Suprapubic skin (tissue), 4 donors: Measurements from ENCODE around the gene COMMD1. TPM values are rescaled to one million over a fixed set of nuclear protein-coding genes. Genes with fewer than 3 reads are reported as not detected.
"Not testable (repeated sequence)": the region's sequence is repeated elsewhere in the genome, so short reads cannot be mapped to it uniquely, and the experiment has no call there.

Experiments used
- DNase-seq, 2 donors: peaks; one replicate each; pipeline ENCODE4 v3.0.0-alpha.2; 2019; ENCODE audit warnings: low spot score in 2 of 2
- H3K27ac ChIP-seq: fragments of 200-600 bp; sonication (generic); one replicate; pipeline ENCODE4 v1.5.1; 2019
- H3K27me3 ChIP-seq: fragments of 200-600 bp; sonication (generic); one replicate; pipeline ENCODE4 v1.5.1; 2019
- H3K36me3 ChIP-seq: fragments of 200-600 bp; sonication (generic); one replicate; pipeline ENCODE4 v1.5.1; 2019
- H3K4me1 ChIP-seq: fragments of 200-600 bp; sonication (generic); one replicate; pipeline ENCODE4 v1.5.1; 2019
- H3K4me3 ChIP-seq: fragments of 200-600 bp; sonication (generic); one replicate; pipeline ENCODE4 v1.5.1; 2019; ENCODE audit warnings: mild to moderate bottlenecking
- H3K9me3 ChIP-seq: fragments of 200-600 bp; sonication (generic); one replicate; pipeline ENCODE4 v1.5.1; 2019
- CTCF ChIP-seq, 2 donors: fragments of 200-600 bp in 1 of 2; fragments of 450-650 bp in 1 of 2; sonication (generic) in 1 of 2; IDR thresholded peaks; one replicate each; pipeline ENCODE4 v1.5.1; 2016 to 2019; ENCODE audit warnings: antibody characterized with exemption in 2 of 2, mild to moderate bottlenecking in 1 of 2, moderate library complexity in 1 of 2
- EP300 ChIP-seq: sonication (generic); formaldehyde crosslinking; IDR thresholded peaks from one replicate; pipeline ENCODE4 v1.6.1; 2017; ENCODE audit warnings: antibody characterized with exemption
- POLR2A ChIP-seq, 2 donors: fragments of 450-650 bp; IDR thresholded peaks; one replicate each; pipeline ENCODE4 v1.6.1; 2017; ENCODE audit warnings: antibody characterized with exemption in 2 of 2, mild to moderate bottlenecking in 2 of 2, moderate library complexity in 2 of 2
- POLR2AphosphoS5 ChIP-seq, 3 donors: sonication (generic); formaldehyde crosslinking; IDR thresholded peaks; one replicate each; pipeline ENCODE4 v1.6.1; 2017; ENCODE audit warnings: antibody characterized with exemption in 3 of 3
- WGBS: methylation state at CpG from one replicate; pipeline ENCODE4 v1.1.5; 2018; 5-methylcytosine and 5-hydroxymethylcytosine counted together
- total RNA-seq, 4 donors: library from RNA; depleted of rRNA; stranded (reverse); fragments of >200 nt; gene quantifications; one replicate each; pipeline ENCODE4 v1.1.0, GENCODE V29; 2016

The COMMD1 gene
- total RNA-seq, 4 donors from 2014 or later, result 45.6 to 64.3 (median 57.7) TPM

GRCh38 chr2:62141142-62141740 is 235.8 kb downstream of the COMMD1 start:
- no peaks in the 10 kb centered on the region for H3K27me3 ChIP-seq
- H3K27ac ChIP-seq, result no peak overlapping the region
- no peak for DNase-seq
- no peaks in the 10 kb centered on the region for H3K9me3 ChIP-seq
- 75% methylated on average over 2 of the region's 2 CpGs for WGBS
- TF ChIP-seq EP300 (no peak), POLR2AphosphoS5 (IDR thresholded peaks at IDR 0.05) (no peak), CTCF (IDR thresholded peaks at IDR 0.05) (no peak), POLR2A (IDR thresholded peaks at IDR 0.05) (no peak)
- H3K36me3 ChIP-seq, result no peaks in the 10 kb centered on the region
- no peak overlapping the region for H3K4me3 ChIP-seq
- H3K4me1 ChIP-seq, result no peaks in the 10 kb centered on the region

- no peaks in the 10 kb centered on the region for H3K9me3 ChIP-seq
- no peaks in the 10 kb centered on the region for H3K4me1 ChIP-seq
- no peaks in the 10 kb centered on the region for H3K27me3 ChIP-seq
- TF ChIP-seq CTCF (IDR thresholded peaks at IDR 0.05) (no peak), EP300 (no peak), POLR2AphosphoS5 (IDR thresholded peaks at IDR 0.05) (no peak), POLR2A (IDR thresholded peaks at IDR 0.05) (no peak)
- no peak for DNase-seq
- H3K36me3 ChIP-seq, result no peaks in the 10 kb centered on the region
- H3K27ac ChIP-seq, result no peak overlapping the region
- WGBS, result 89% methylated on average over 4 of the region's 4 CpGs
- H3K4me3 ChIP-seq, result no peak overlapping the region
Observed at GRCh38 chr2:62142054-62142453, 236.6 kb downstream of the COMMD1 start.

- no peak overlapping the region for H3K27ac ChIP-seq
- no peaks in the 10 kb centered on the region for H3K4me1 ChIP-seq
- no peak for DNase-seq
Observed at GRCh38 chr2:62143696-62144095, 238.2 kb downstream of the COMMD1 start.

GRCh38 chr2:62144689-62145477 is 239.4 kb downstream of the COMMD1 start:
- Histone ChIP-seq H3K4me3 (no peak overlapping the region), H3K9me3 (no peaks in the 10 kb centered on the region), H3K36me3 (no peaks in the 10 kb centered on the region), H3K4me1 (peaks cover 10% of the 10 kb centered on the region), H3K27ac (no peak overlapping the region), H3K27me3 (no peaks in the 10 kb centered on the region)
- no peak for DNase-seq
- TF ChIP-seq POLR2A (IDR thresholded peaks at IDR 0.05) (no peak), EP300 (no peak), POLR2AphosphoS5 (IDR thresholded peaks at IDR 0.05) (no peak), CTCF (IDR thresholded peaks at IDR 0.05) (no peak)
- WGBS, result 98% methylated on average over 5 of the region's 5 CpGs

More at GRCh38 chr2:62143696-62144095, 238.2 kb downstream of the COMMD1 start:
- H3K4me3 ChIP-seq, result no peak overlapping the region
- no peak for TF ChIP-seq CTCF (IDR thresholded peaks at IDR 0.05)
- no peak for TF ChIP-seq EP300
- TF ChIP-seq POLR2A (IDR thresholded peaks at IDR 0.05), result no peak
- TF ChIP-seq POLR2AphosphoS5 (IDR thresholded peaks at IDR 0.05), result no peak
- H3K27me3 ChIP-seq, result no peaks in the 10 kb centered on the region
- H3K9me3 ChIP-seq, result no peaks in the 10 kb centered on the region
- H3K36me3 ChIP-seq, result no peaks in the 10 kb centered on the region

DNA sequence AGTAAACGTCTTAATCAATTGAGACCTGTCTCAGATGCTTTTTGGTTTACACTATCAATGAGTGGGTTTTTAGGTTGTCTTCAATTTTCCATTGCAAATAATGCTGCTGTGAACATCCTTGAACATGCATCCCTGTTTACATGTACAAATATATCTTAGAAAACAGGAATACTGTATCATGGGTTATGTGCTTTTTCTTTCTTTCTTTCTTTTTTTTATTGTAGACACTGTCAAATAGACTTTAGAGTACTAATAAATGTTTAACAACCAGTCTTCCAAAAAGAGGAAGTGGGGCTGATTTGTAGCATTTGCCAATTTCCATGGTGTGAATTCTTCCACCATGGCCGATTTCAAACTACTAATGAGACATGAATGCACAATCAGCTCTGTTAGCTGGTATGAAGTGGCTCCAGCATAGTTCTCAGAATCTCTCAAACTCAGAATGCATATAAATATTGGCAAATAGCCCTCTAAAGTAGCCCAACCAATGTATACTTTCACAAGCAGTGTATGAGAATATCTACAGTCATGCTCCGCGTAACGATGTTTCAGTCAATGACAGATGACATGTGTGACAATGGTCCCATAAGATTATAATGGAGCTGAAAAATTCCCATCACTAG is 240.1 kb downstream of the COMMD1 start:
- no peak overlapping the region for H3K4me3 ChIP-seq
- no peak for DNase-seq
- peaks cover 13% of the 10 kb centered on the region for H3K4me1 ChIP-seq
- TF ChIP-seq CTCF (IDR thresholded peaks at IDR 0.05) (no peak), POLR2AphosphoS5 (IDR thresholded peaks at IDR 0.05) (no peak), POLR2A (IDR thresholded peaks at IDR 0.05) (no peak), EP300 (no peak)
- H3K9me3 ChIP-seq, result no peaks in the 10 kb centered on the region
- WGBS, result 91% methylated on average over 5 of the region's 5 CpGs
- H3K27me3 ChIP-seq, result no peaks in the 10 kb centered on the region
- no peak overlapping the region for H3K27ac ChIP-seq
- H3K36me3 ChIP-seq, result no peaks in the 10 kb centered on the region

GRCh38 chr2:62146790-62147189 is 241.3 kb downstream of the COMMD1 start:
- not testable (repeated sequence) for H3K36me3 ChIP-seq, H3K4me3 ChIP-seq, H3K9me3 ChIP-seq, H3K27me3 ChIP-seq, DNase-seq, H3K27ac ChIP-seq
- WGBS, result 86% methylated on average over 7 of the region's 7 CpGs
- peaks cover 13% of the 10 kb centered on the region for H3K4me1 ChIP-seq
